SH-SY5Y (cell line): ENCODE measurements around the gene DGKE.

Experiments used
- GATA2 ChIP-seq: IDR thresholded peaks from 2 replicates; pipeline ENCODE4 v1.6.1; 2011; ENCODE audit warnings: mild to moderate bottlenecking, low read depth, low read length
- GATA3 ChIP-seq: IDR thresholded peaks from 2 replicates; pipeline ENCODE4 v1.6.1; 2011; ENCODE audit warnings: low read depth, mild to moderate bottlenecking, low read length, moderate library complexity

DNA sequence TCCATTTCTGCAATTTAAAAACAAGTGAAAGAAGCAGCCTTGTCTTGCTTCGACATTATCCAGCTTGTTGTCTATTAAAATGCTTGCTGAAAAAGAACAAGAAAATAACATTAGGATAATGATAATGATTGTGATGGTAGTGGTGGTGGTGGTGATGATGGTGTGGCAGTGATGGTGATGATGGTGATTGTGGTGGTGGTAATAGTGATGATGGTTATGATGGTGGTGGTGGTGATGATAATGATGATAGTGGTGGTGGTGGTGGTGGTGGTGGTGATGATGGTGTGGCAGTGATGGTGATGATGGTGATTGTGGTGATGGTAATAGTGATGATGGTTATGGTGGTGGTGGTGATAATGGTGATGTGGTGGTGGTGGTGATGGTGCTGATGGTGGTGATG lies 41.7 kb upstream of the DGKE start:
- TF ChIP-seq GATA3 = no peak
- no peak for TF ChIP-seq GATA2
